NT2/D1 (cell line): ENCODE results near the gene SHB.

Experiments used
- SUZ12 ChIP-seq: IDR thresholded peaks from 2 replicates; pipeline ENCODE4 v1.6.1; 2011; ENCODE audit not compliant: insufficient read length, insufficient read depth; ENCODE audit errors: extremely low read depth
- ZNF274 ChIP-seq: IDR thresholded peaks from 2 replicates; pipeline ENCODE4 v1.6.1; 2011; ENCODE audit warnings: mild to moderate bottlenecking, low read depth, low read length

DNA sequence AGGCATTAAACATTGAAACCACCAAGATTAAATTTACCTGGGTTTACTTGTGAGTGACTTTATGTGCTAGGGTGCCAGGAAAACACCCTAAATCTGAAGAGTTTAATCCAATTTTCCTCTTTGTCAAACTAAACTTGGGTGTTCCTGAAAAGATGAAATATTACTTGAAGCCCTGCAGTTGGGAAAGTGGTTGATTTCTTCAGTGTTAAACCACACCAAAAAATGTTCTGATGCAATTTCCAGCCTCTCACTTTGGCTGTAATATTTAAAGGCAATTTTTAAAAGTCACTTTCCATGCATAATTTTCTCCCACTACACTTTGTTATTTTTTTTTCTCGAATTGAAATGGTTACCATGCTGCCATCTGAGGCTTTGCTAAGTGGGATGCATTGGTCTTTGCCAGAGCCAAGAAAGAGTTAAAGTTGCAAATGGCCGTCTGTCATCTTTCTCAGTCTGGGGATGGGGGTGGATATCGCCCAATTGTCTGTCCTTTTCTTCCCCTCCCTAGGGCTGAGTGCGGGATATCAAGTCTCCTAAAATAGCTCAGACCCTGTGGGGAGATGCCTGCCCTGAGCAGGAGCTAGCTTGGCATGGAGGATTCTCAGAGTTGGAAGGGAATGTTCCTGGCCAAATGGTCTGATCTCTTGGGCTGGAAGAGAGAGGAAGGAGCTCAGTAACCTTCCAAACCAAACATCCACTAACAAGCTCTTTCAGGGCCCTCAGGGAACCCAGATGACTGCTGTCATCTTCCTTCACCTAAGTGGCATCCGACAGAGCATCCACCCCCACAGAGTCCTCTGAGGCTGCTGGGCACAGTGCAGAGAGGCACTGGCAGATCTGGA is 13.6 kb upstream of the SHB start:
- TF ChIP-seq ZNF274 (no peak), SUZ12 (no peak)
